Myocyte (in vitro differentiated cells): ENCODE results near the gene DVL3. TPM values are rescaled to one million over a fixed set of nuclear protein-coding genes. Genes with fewer than 3 reads are reported as not detected.
"Not testable (repeated sequence)": the region's sequence is repeated elsewhere in the genome, so short reads cannot be mapped to it uniquely, and the experiment has no call there.

Experiments
- DNase-seq: peaks from one replicate; pipeline ENCODE4 v3.0.0-alpha.2; 2012; ENCODE audit warnings: low read depth
- polyA plus RNA-seq: library from polyadenylated mRNA; unstranded; fragments of >200 nt; gene quantifications from one replicate; pipeline ENCODE4 v1.2.1, GENCODE V29; 2012; ENCODE audit warnings: missing spikeins
- total RNA-seq: library from RNA; depleted of rRNA; stranded (reverse); fragments of >200 nt; gene quantifications from 2 replicates; pipeline ENCODE4 v1.2.3, GENCODE V29; 2014

DVL3 gene
- total RNA-seq = 119 and 139 TPM in 2 replicates
- 117 TPM for polyA plus RNA-seq

DNA sequence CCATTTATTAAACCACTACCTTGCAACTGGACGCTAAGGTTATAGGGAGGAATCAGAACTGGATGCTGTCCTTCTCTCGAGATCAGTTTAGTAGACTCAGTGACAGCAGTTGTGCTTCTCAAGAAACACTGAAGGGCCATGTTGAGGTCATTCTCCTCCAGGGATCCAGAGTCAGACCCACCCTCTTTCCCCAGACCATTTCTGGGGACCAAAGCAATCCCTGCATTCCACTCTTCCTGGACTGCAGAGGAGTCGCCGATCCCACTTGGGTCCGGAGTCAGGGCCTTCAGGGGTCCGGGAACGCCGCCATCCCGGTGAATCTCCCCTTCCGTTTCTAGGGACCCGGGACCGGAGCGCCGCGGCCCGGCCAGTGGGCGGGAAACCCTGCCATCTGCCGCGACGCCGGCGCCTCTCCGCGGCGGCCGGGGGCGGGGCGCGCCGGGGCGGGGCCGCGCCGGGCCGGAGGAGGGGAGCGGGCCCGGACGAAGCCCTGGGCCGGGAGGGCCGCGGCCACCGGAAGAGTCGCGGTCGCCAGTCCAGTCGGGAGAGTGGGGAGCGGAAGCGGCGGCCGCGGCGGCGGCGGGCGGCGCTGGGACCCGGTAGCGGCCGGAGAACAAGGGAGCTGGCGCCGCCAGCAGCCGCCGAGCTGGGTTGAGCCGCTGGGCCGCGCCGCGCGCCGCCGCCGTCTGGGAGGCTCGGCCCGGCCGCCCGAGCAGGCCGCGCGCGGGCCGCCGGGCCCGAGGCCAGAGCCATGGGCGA is at the start of gene DVL3:
TSS of gene DVL3 (plus strand) at position 493 of the 759 bp plus-strand sequence. CDS start at position 752, 259 bp downstream.
- DNase-seq = peak; percentile 83

GRCh38 chr3:184110316-184110725 is 44.9 kb upstream of the DVL3 start:
- DNase-seq = no peak

GRCh38 chr3:184116017-184116416 is 39.2 kb upstream of the DVL3 start:
- no peak for DNase-seq

GRCh38 chr3:184117636-184118035 is 37.5 kb upstream of the DVL3 start:
- DNase-seq = no peak

DNA sequence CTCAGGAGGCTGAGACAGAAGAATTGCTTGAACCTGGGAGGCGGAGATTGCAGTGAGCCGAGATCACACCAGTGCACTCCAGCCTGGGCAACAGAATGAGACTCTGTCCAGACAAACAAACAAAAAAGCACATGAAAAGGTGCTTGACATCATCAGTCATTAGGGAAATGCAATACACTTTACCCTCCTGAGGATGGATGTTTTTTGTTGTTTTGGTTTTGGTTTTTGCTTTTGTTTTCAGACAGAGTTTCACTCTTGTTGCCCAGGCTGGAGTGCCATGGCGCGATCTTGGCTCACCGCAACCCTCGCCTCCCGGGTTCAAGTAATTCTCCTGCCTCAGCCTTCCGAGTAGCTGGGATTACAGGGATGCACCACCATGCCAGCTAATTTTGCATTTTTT is 34.1 kb upstream of the DVL3 start:
- DNase-seq = not testable (repeated sequence)

- DNase-seq = no peak
Observed at GRCh38 chr3:184126006-184126405, 29.2 kb upstream of the DVL3 start.

DNA sequence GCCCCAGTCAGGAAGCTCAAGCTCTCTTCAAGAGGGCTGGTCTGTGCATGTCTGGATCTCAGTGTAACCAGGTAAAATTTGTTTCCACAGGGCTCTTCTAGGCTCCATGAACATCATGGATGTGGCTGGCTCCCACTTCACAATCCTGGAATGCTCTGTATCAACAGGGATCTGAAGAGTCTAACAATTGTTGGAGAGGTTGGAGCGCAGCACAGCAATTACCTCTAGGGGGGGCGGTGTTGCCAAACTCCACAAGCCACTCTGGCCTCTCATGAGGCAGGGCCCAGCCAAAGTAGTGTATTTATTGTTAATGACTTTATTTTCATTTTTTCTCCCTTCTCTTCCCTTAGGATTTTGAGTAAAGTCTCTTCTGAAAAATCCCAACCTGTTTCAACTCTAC is 26.2 kb upstream of the DVL3 start:
- DNase-seq = peak; percentile 45

DNA sequence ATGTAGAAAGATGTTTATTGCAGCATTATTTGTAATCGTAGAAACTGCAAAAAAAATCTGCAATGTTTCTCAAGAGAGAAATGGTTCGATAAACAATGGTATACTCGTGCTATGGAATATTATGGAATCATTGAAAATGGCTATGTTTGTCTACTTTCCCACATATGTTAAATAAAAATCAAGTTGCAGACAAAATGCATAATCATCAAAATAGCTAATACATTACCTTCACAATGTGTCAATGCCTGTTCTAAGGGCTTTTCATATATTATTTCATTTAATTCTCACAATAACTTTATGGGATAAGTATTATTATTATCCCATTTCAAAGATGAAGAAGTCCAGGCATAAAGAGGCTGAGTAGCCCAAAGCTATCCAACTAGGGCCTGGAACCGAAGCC is 22.2 kb upstream of the DVL3 start:
- no peak for DNase-seq

GRCh38 chr3:184133840-184134745 is 21.1 kb upstream of the DVL3 start:
- DNase-seq = peak; percentile 90

DNA sequence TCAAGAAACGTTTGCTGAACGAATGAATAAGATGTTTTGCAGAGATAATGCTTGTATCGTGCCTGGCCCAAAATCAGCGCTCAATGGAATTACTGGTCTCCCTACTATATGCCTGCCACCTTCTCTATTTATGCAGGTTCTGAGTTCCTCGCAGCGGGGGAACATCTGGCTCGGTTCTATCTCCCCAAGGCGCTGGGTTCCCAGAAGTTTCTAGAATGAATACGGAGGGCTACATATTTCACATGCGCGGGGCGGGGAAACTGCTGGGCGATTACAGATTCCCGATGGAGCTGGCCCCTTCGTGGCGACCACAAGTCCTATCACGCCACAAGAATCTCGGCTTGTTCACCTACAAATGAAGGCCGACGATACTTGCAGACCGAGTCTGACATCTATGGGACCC is 20.4 kb upstream of the DVL3 start:
- DNase-seq = no peak

DNA sequence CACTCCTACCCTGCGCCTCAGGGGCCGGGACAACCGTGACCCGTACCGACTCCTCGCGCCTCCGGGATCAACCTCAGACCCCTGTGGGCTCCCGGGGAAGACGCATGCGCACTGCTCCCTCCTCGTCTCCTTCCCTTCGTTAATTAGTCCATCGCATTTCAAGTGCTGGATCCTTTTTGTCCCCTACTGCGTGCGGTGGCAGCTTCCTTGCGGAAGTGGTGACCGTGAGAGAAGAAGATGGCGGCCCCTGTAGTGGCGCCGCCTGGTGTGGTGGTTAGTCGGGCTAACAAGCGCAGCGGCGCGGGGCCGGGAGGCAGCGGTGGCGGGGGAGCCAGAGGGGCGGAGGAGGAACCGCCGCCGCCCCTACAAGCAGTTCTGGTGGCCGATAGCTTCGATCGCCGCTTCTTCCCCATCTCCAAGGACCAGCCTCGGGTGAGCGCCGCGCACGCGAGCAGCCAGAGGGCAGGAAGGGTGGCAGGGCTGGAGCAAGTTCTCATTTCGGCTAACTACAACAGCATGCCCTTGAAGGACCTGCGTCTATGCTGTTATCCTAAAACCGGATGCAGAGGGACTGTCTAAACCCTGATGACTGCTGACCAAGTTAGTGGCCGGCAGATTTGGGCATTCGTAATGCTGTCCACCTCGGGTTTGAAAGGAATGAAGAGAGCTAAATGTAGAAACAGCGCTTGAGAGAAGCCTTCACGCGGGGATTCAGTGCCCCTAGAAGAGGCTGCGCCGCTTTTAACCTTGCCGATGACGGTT is 19.8 kb upstream of the DVL3 start, which contains the start of gene EIF2B5:
TSS of gene EIF2B5 (plus strand) at position 210 of the 762 bp plus-strand sequence. CDS start at position 238, 28 bp downstream.
- peak; percentile 97 for DNase-seq

GRCh38 chr3:184135911-184136260 is 19.3 kb upstream of the DVL3 start:
- DNase-seq = no peak

GRCh38 chr3:184140436-184140835 is 14.7 kb upstream of the DVL3 start:
- DNase-seq = no peak

DNA sequence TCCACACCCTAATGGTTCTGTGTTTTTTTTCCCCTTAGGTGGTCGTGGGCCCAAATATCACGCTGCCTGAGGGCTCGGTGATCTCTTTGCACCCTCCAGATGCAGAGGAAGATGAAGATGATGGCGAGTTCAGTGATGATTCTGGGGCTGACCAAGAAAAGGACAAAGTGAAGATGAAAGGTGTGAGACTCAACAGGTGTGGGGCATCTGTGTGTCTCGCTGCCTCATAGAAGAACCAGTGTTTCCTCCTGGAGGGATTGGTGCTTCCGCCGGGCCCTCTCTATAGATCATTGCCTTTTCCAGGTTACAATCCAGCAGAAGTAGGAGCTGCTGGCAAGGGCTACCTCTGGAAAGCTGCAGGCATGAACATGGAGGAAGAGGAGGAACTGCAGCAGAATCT is 13.0 kb upstream of the DVL3 start:
- DNase-seq = no peak

- DNase-seq = no peak
Observed at GRCh38 chr3:184143327-184143726, 11.8 kb upstream of the DVL3 start.

- DNase-seq = peak; percentile 33
Observed at GRCh38 chr3:184144505-184144904, 10.7 kb upstream of the DVL3 start.

DNA sequence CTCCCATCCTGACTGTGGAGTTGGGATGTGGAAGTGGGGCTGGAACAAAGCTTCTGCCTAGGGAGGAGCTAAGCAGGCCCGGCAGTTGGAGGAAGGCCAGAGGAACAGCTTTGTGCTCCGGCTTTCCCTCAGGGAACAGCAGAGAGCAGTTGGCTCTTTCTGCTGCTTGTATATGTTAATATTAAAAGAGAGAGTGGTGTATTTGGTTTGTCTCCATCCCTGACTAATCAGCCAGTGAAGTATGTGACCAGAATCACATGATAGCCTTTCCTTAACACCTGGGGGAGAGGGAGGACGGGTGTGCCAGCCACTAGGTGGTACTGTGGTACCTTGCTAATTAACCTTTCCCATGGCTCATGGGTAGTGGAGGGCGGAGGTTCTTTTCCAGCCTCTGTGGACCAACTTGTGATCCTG is 10.1 kb upstream of the DVL3 start:
- peak; percentile 59 for DNase-seq

GRCh38 chr3:184145751-184146270 is 9.4 kb upstream of the DVL3 start:
- DNase-seq = no peak

GRCh38 chr3:184148076-184148475 is 7.1 kb upstream of the DVL3 start:
- no peak for DNase-seq

DNA sequence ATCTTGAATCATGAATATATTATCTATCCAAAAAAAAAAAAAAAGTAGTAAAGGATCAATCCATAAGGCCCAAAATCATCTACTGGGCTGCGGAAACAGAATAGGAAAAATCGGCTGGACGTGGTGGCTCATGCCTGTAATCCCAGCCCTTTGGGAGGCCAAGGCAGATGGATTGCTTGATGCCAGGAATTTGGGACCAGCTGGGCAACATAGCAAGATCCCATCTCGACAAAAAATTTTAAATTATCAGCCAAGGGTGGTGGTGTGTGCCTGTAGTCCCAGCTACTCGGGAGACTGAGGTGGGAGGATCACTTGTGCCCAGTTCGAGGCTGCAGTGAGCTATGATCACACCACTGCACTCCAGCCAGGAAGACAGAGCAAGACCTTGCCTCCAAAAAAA is 6.1 kb upstream of the DVL3 start:
- DNase-seq = no peak

- DNase-seq = not testable (repeated sequence)
Observed at GRCh38 chr3:184149770-184150169, 5.4 kb upstream of the DVL3 start.
